Measurements from ENCODE around the gene FAM168A. TPM values are rescaled to one million over a fixed set of nuclear protein-coding genes. Genes with fewer than 3 reads are reported as not detected.

FAM168A gene
- total and polyA plus RNA-seq, 3 donors from 2014 or later: 20.1 to 30.2 (median 29.8) TPM

- WGBS, 2 donors: 80 to 89% methylated on average over 6 of the region's 6 CpGs
- Histone ChIP-seq H3K27ac (no peak overlapping the region), H3K4me3 (no peak overlapping the region), H3K27me3 (no peaks in the 10 kb centered on the region), H3K36me3 (ENCODE audit: low read depth, missing control alignments) (no peaks in the 10 kb centered on the region), H3K9me3 (no peaks in the 10 kb centered on the region), H3K4me1 (no peaks in the 10 kb centered on the region)
- DNase-seq: no peak
- TF ChIP-seq POLR2A (IDR thresholded peaks at IDR 0.05) (no peak), CTCF (IDR thresholded peaks at IDR 0.05) (no peak)
- intact Hi-C loops (cut with DNase I; ENCODE audit: low total_unique reads): loop anchor here (10.0 kb wide), 2 partner anchors 52 to 258 kb away; no protein-coding TSS in a partner anchor
Measured at GRCh38 chr11:73396251-73396930, 201.5 kb downstream of the FAM168A start.

- Histone ChIP-seq H3K36me3 (ENCODE audit: low read depth, missing control alignments) (no peaks in the 10 kb centered on the region), H3K4me3 (no peak overlapping the region), H3K27ac (no peak overlapping the region), H3K9me3 (no peaks in the 10 kb centered on the region), H3K27me3 (no peaks in the 10 kb centered on the region), H3K4me1 (no peaks in the 10 kb centered on the region)
- DNase-seq: no peak
- TF ChIP-seq CTCF (IDR thresholded peaks at IDR 0.05): no peak
- no peak for TF ChIP-seq POLR2A (IDR thresholded peaks at IDR 0.05)
- intact Hi-C loops (cut with DNase I; ENCODE audit: low total_unique reads): loop anchor here (10.0 kb wide), 2 partner anchors 51 to 259 kb away; no protein-coding TSS in a partner anchor
- 86 to 88% methylated on average over 12 to 19 of the region's 22 CpGs for WGBS, 2 donors
Measured at GRCh38 chr11:73395297-73396208, 202.4 kb downstream of the FAM168A start.

- TF ChIP-seq POLR2A (IDR thresholded peaks at IDR 0.05) (no peak), CTCF (IDR thresholded peaks at IDR 0.05) (no peak)
- intact Hi-C loops (cut with DNase I; ENCODE audit: low total_unique reads): loop anchor here (10.0 kb wide), 2 partner anchors 50 to 260 kb away; no protein-coding TSS in a partner anchor
- no peaks in the 10 kb centered on the region for H3K27me3 ChIP-seq
- no peaks in the 10 kb centered on the region for H3K9me3 ChIP-seq
- no peak overlapping the region for H3K27ac ChIP-seq
- DNase-seq: no peak
- H3K36me3 ChIP-seq (ENCODE audit: low read depth, missing control alignments): no peaks in the 10 kb centered on the region
- H3K4me1 ChIP-seq: no peaks in the 10 kb centered on the region
- no peak overlapping the region for H3K4me3 ChIP-seq
- 63 to 89% methylated on average over 2 to 34 of the region's 34 CpGs for WGBS, 2 donors
Measured at GRCh38 chr11:73394416-73395296, 203.3 kb downstream of the FAM168A start.

- no peaks in the 10 kb centered on the region for H3K36me3 ChIP-seq (ENCODE audit: low read depth, missing control alignments)
- H3K4me1 ChIP-seq: no peaks in the 10 kb centered on the region
- no peak overlapping the region for H3K27ac ChIP-seq
- intact Hi-C loops (cut with DNase I; ENCODE audit: low total_unique reads): loop anchor here (10.0 kb wide), 2 partner anchors 49 to 261 kb away; no protein-coding TSS in a partner anchor
- H3K9me3 ChIP-seq: no peaks in the 10 kb centered on the region
- peak; percentile 86 for DNase-seq
- WGBS, 2 donors: 81 to 91% methylated on average over 11 to 16 of the region's 16 CpGs
- peak; percentile 64 to 68 (median 65) for TF ChIP-seq CTCF (IDR thresholded peaks at IDR 0.05)
- TF ChIP-seq POLR2A (IDR thresholded peaks at IDR 0.05): no peak
- no peak overlapping the region for H3K4me3 ChIP-seq
- H3K27me3 ChIP-seq: no peaks in the 10 kb centered on the region
Measured at GRCh38 chr11:73393479-73394415, 204.2 kb downstream of the FAM168A start.
